PC-3 (cell line): ENCODE measurements around the gene LTC4S.

Source experiments
- CTCF ChIP-seq: fragments of 300-600 bp; sonication (generic); conservative IDR thresholded peaks from 2 replicates; pipeline ENCODE4 v1.5.1; 2017; ENCODE audit warnings: antibody characterized with exemption, low read depth, mild to moderate bottlenecking, low read length
- EZH2 ChIP-seq: fragments of 300-600 bp; sonication (generic); IDR thresholded peaks from one replicate; pipeline ENCODE4 v1.6.1; 2017; ENCODE audit warnings: antibody characterized with exemption, mild to moderate bottlenecking, low read length; ENCODE audit not compliant: unreplicated experiment
- EZH2phosphoT487 ChIP-seq: fragments of 300-600 bp; sonication (generic); IDR thresholded peaks from 2 replicates; pipeline ENCODE4 v1.6.1; 2018; ENCODE audit warnings: mild to moderate bottlenecking, antibody characterized with exemption, low read length, borderline replicate concordance

GRCh38 chr5:179814090-179814489 lies 20.3 kb downstream of the LTC4S start:
- TF ChIP-seq CTCF: no peak
- no peak for TF ChIP-seq EZH2
- no peak for TF ChIP-seq EZH2phosphoT487
